K562 (cell line): ENCODE results near the gene C11orf42. TPM values are rescaled to one million over a fixed set of nuclear protein-coding genes. Genes with fewer than 3 reads are reported as not detected.

Source experiments
- CBX8 ChIP-seq: fragments of 200-600 bp; sonication (generic); IDR thresholded peaks from 2 replicates; pipeline ENCODE4 v1.6.1; 2012; ENCODE audit warnings: borderline replicate concordance, mixed run types, low read depth, mild to moderate bottlenecking, moderate library complexity, mixed read lengths, low read length, control low read depth, inconsistent platforms; ENCODE audit not compliant: poor library complexity, severe bottlenecking; ENCODE audit errors: extremely low read depth
- E2F8 ChIP-seq: fragments of 450-650 bp; IDR thresholded peaks from 2 replicates; pipeline ENCODE4 v1.7.1; 2018; ENCODE audit warnings: mild to moderate bottlenecking, low read depth; ENCODE audit not compliant: partially characterized antibody
- ETV1 ChIP-seq: fragments of 450-650 bp; conservative IDR thresholded peaks from 2 replicates; pipeline ENCODE4 v1.6.1; 2016; ENCODE audit warnings: missing genetic modification characterization, control low read depth, low read depth, missing compliant biosample characterization
- FOXM1 ChIP-seq, 2 experiments: fragments of 450-650 bp in 1 of 2; sonication (generic) in 1 of 2; formaldehyde crosslinking in 1 of 2; IDR thresholded peaks; 2 replicates each; pipeline versions ENCODE4 v1.6.1 to v1.9.0; 2017 to 2022; ENCODE audit warnings: low read depth in 2 of 2, mild to moderate bottlenecking in 2 of 2, missing genetic modification reagents in 1 of 2, moderate library complexity in 1 of 2
- HDAC2 ChIP-seq: fragments of 450-650 bp; IDR thresholded peaks from 2 replicates; pipeline ENCODE4 v1.6.1; 2016; ENCODE audit warnings: mild to moderate bottlenecking
- HMG20A ChIP-seq: fragments of 450-650 bp; formaldehyde crosslinking; conservative IDR thresholded peaks from 2 replicates; pipeline ENCODE4 v1.4.0; 2020; ENCODE audit warnings: mild to moderate bottlenecking, mixed read lengths
- HMGXB4 ChIP-seq: sonication (generic); formaldehyde crosslinking; IDR thresholded peaks from 2 replicates; pipeline ENCODE4 v1.8.1; 2023; ENCODE audit warnings: mild to moderate bottlenecking, missing genetic modification reagents
- KAT7 ChIP-seq: sonication (generic); formaldehyde crosslinking; IDR thresholded peaks from 2 replicates; pipeline ENCODE4 v1.8.0; 2022; ENCODE audit warnings: missing genetic modification reagents, mild to moderate bottlenecking, borderline replicate concordance
- L3MBTL2 ChIP-seq: fragments of 450-650 bp; IDR thresholded peaks from 2 replicates; pipeline ENCODE4 v1.6.1; 2016; ENCODE audit warnings: mild to moderate bottlenecking, moderate library complexity
- MAFK ChIP-seq: IDR thresholded peaks from 2 replicates; pipeline ENCODE4 v1.6.1; 2011; ENCODE audit warnings: low read length, improper control_type of control experiment
- NR2C1 ChIP-seq, 2 experiments: fragments of 450-650 bp; IDR thresholded peaks; 2 replicates each; pipeline ENCODE4 v1.6.1; 2017; ENCODE audit warnings: mild to moderate bottlenecking in 2 of 2, antibody characterized with exemption in 1 of 2, inconsistent platforms in 1 of 2, missing compliant biosample characterization in 1 of 2, missing genetic modification characterization in 1 of 2
- PHF20 ChIP-seq: fragments of 450-650 bp; IDR thresholded peaks from 2 replicates; pipeline ENCODE4 v1.6.1; 2018; ENCODE audit not compliant: partially characterized antibody
- POU5F1 ChIP-seq: fragments of 150-350 bp; IDR thresholded peaks from 2 replicates; pipeline ENCODE4 v1.6.1; 2014; ENCODE audit warnings: borderline replicate concordance, low read length, low read depth, mild to moderate bottlenecking; ENCODE audit not compliant: partially characterized antibody
- PRPF4 ChIP-seq: fragments of 200-400 bp; formaldehyde crosslinking; IDR thresholded peaks from one replicate; pipeline ENCODE4 v1.6.1; 2017; ENCODE audit warnings: low read length, low read depth, mild to moderate bottlenecking; ENCODE audit not compliant: insufficient read depth, poor library complexity, severe bottlenecking
- RBM14 ChIP-seq: fragments of 200-400 bp; formaldehyde crosslinking; IDR thresholded peaks from 2 replicates; pipeline ENCODE4 v1.6.1; 2018; ENCODE audit warnings: low read depth, mild to moderate bottlenecking, low read length, moderate library complexity, borderline replicate concordance; ENCODE audit not compliant: insufficient read depth
- ZNF384 ChIP-seq: IDR thresholded peaks from 2 replicates; pipeline ENCODE4 v1.6.1; 2012; ENCODE audit warnings: low read depth, low read length, improper control_type of control experiment
- polyA plus RNA-seq, 8 experiments: library from polyadenylated mRNA; depleted of rRNA in 4 of 8; stranded (reverse) in 5 of 8; unstranded in 3 of 8; fragments of >200 nt; fragmentation: Nextera tagmentation in 2 of 8; fragmentation: Illumina TruSeq in 1 of 8; extraction: Ambion mirVana in 2 of 8; extraction: Trizol in 1 of 8; gene quantifications; 2 replicates each; pipeline versions ENCODE4 v1.2.1 to v1.2.3, GENCODE V29; 2011 to 2014; ENCODE audit warnings: inconsistent platforms in 1 of 8, missing spikeins in 1 of 8
- total RNA-seq, 7 experiments: library from RNA; depleted of rRNA in 6 of 7; stranded (reverse); fragments of >200 nt in 6 of 7; fragmentation: Illumina TruSeq in 2 of 7; extraction: Trizol in 2 of 7; gene quantifications; 2 replicates each; pipeline versions ENCODE4 v1.2.1 to v1.2.3, GENCODE V29; 2011 to 2021; ENCODE audit warnings: low replicate concordance in 1 of 7
- TF ChIP-seq, protein P1 (sequence below): conservative IDR thresholded peaks from 2 replicates; pipeline ENCODE4 v1.6.1; 2011; ENCODE audit warnings: low read depth, mild to moderate bottlenecking, low read length; ENCODE audit not compliant: control insufficient read depth
- TF ChIP-seq, protein P2 (sequence below): fragments of 450-650 bp; conservative IDR thresholded peaks from 2 replicates; pipeline ENCODE4 v1.6.1; 2016; ENCODE audit warnings: missing genetic modification characterization, low read depth, mild to moderate bottlenecking, control low read depth, missing compliant biosample characterization

C11orf42 gene
- total and polyA plus RNA-seq, 9 of the 15 experiments (the other 6 are each of a cell fraction or from before 2014, with no cell fraction given), result not detected

GRCh38 chr11:6234387-6235107, 29.2 kb downstream of the C11orf42 start, which contains the start of gene FHIP1B (continued):
- TF ChIP-seq, protein P1, sequence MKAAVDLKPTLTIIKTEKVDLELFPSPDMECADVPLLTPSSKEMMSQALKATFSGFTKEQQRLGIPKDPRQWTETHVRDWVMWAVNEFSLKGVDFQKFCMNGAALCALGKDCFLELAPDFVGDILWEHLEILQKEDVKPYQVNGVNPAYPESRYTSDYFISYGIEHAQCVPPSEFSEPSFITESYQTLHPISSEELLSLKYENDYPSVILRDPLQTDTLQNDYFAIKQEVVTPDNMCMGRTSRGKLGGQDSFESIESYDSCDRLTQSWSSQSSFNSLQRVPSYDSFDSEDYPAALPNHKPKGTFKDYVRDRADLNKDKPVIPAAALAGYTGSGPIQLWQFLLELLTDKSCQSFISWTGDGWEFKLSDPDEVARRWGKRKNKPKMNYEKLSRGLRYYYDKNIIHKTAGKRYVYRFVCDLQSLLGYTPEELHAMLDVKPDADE, result no peak; the same call in 1 of the 2 replicates
- TF ChIP-seq HDAC2 (no peak), ETV1 (tag) (no peak), E2F8 (no peak), PRPF4 (no peak), PHF20 (peak; percentile 87), NR2C1 (IDR thresholded peaks at IDR 0.05) (no peak), NR2C1 (tag; IDR thresholded peaks at IDR 0.05) (no peak), L3MBTL2 (0 out of 2 replicates have a peak, but pooled peaks have one; percentile 39), HMG20A (no peak), ZNF384 (no peak), HMGXB4 (no peak), MAFK (no peak), RBM14 (no peak), FOXM1 (IDR thresholded peaks at IDR 0.05; ENCODE audit: low read depth) (no peak), FOXM1 (CRISPR knock-in tag; IDR thresholded peaks at IDR 0.05; ENCODE audit: low read depth) (no peak), CBX8 (no peak), POU5F1 (no peak), KAT7 (CRISPR knock-in tag) (no peak)
- TF ChIP-seq, protein P2, sequence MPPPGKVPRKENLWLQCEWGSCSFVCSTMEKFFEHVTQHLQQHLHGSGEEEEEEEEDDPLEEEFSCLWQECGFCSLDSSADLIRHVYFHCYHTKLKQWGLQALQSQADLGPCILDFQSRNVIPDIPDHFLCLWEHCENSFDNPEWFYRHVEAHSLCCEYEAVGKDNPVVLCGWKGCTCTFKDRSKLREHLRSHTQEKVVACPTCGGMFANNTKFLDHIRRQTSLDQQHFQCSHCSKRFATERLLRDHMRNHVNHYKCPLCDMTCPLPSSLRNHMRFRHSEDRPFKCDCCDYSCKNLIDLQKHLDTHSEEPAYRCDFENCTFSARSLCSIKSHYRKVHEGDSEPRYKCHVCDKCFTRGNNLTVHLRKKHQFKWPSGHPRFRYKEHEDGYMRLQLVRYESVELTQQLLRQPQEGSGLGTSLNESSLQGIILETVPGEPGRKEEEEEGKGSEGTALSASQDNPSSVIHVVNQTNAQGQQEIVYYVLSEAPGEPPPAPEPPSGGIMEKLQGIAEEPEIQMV (tag), result no peak
